Stimulated activated naive CD8-positive, alpha-beta T cell treated with anti-CD3 and anti-CD28 coated beads, Interleukin-15, amount 100 ng/mL, for 72 hours (primary cell): Measurements from ENCODE around the gene OR6B2.
"Not testable (repeated sequence)": the region's sequence is repeated elsewhere in the genome, so short reads cannot be mapped to it uniquely, and the experiment has no call there.

ENCODE experiments used
- ATAC-seq: fragments of 150-1000 bp; cut with Tn5 transposase; 2 replicates; pipeline ENCODE4 v1.10.0; 2021; ENCODE audit warnings: mild to moderate bottlenecking, moderate library complexity
- DNase-seq, 2 donors: peaks; one replicate each; pipeline ENCODE4 v3.0.0; 2021 to 2022
- H3K27ac Mint-ChIP-seq, 2 donors: one replicate each; pipeline ENCODE4 v1.8.0; 2022; ENCODE audit warnings: mild to moderate bottlenecking in 2 of 2, mixed read lengths in 2 of 2, moderate library complexity in 2 of 2
- H3K27me3 Mint-ChIP-seq: one replicate; pipeline ENCODE4 v1.8.0; 2022; ENCODE audit warnings: mixed read lengths
- H3K4me1 Mint-ChIP-seq: one replicate; pipeline ENCODE4 v1.8.0; 2022; ENCODE audit warnings: mild to moderate bottlenecking, mixed read lengths
- H3K4me3 Mint-ChIP-seq, 2 donors: one replicate each; pipeline ENCODE4 v1.8.0; 2022; ENCODE audit warnings: mild to moderate bottlenecking in 2 of 2, mixed read lengths in 2 of 2, moderate library complexity in 1 of 2
- H3K9me3 Mint-ChIP-seq, 2 donors: one replicate each; pipeline ENCODE4 v1.8.0; 2022; ENCODE audit warnings: mixed read lengths in 2 of 2

OR6B2 gene

GRCh38 chr2:240050278-240050677 lies 20.0 kb upstream of the OR6B2 start:
- H3K27me3 Mint-ChIP-seq: peaks cover 58% of the 10 kb centered on the region
- DNase-seq: no peak
- no peak for ATAC-seq
- no peaks in the 10 kb centered on the region for H3K4me1 Mint-ChIP-seq
- H3K4me3 Mint-ChIP-seq: no peak overlapping the region
- H3K27ac Mint-ChIP-seq: no peak overlapping the region
- H3K9me3 Mint-ChIP-seq: no peaks in the 10 kb centered on the region

GRCh38 chr2:240048237-240048636 lies 18.0 kb upstream of the OR6B2 start:
- no peaks in the 10 kb centered on the region for H3K9me3 Mint-ChIP-seq
- H3K4me1 Mint-ChIP-seq: no peaks in the 10 kb centered on the region
- no peak overlapping the region for H3K4me3 Mint-ChIP-seq
- peaks cover 53% of the 10 kb centered on the region for H3K27me3 Mint-ChIP-seq
- no peak for ATAC-seq
- DNase-seq: no peak
- H3K27ac Mint-ChIP-seq: peak overlapping the region in 1 of 2 donors; percentile 13

- no peak for ATAC-seq
- Mint-ChIP-seq H3K9me3 (no peaks in the 10 kb centered on the region), H3K27me3 (peaks cover 58% of the 10 kb centered on the region), H3K27ac (no peak overlapping the region), H3K4me3 (no peak overlapping the region), H3K4me1 (no peaks in the 10 kb centered on the region)
- no peak for DNase-seq
These were observed 14.9 kb upstream of the OR6B2 start for GRCh38 chr2:240045098-240045497.

GRCh38 chr2:240044096-240044495 lies 13.9 kb upstream of the OR6B2 start:
- ATAC-seq, H3K27ac Mint-ChIP-seq, H3K4me1 Mint-ChIP-seq, DNase-seq, H3K4me3 Mint-ChIP-seq, H3K9me3 Mint-ChIP-seq: not testable (repeated sequence)
- peaks cover 56% of the 10 kb centered on the region for H3K27me3 Mint-ChIP-seq

- Mint-ChIP-seq H3K4me3 (no peak overlapping the region), H3K9me3 (no peaks in the 10 kb centered on the region), H3K27ac (no peak overlapping the region), H3K4me1 (no peaks in the 10 kb centered on the region), H3K27me3 (peaks cover 50% of the 10 kb centered on the region)
- DNase-seq (no peak), ATAC-seq (no peak)
These were observed 13.2 kb upstream of the OR6B2 start for GRCh38 chr2:240043279-240043989.

- Mint-ChIP-seq H3K27ac (no peak overlapping the region), H3K27me3 (peaks cover 43% of the 10 kb centered on the region), H3K4me1 (no peaks in the 10 kb centered on the region), H3K9me3 (no peaks in the 10 kb centered on the region), H3K4me3 (no peak overlapping the region)
- ATAC-seq (no peak), DNase-seq (no peak)
These were observed 12.5 kb upstream of the OR6B2 start for GRCh38 chr2:240042740-240043139.

GRCh38 chr2:240041363-240041762 lies 11.1 kb upstream of the OR6B2 start:
- Mint-ChIP-seq H3K4me3 (no peak overlapping the region), H3K4me1 (no peaks in the 10 kb centered on the region), H3K27ac (no peak overlapping the region), H3K9me3 (no peaks in the 10 kb centered on the region), H3K27me3 (peaks cover 47% of the 10 kb centered on the region)
- DNase-seq: no peak
- no peak for ATAC-seq

- Mint-ChIP-seq H3K4me1 (no peaks in the 10 kb centered on the region), H3K27ac (no peak overlapping the region), H3K27me3 (peaks cover 43% of the 10 kb centered on the region), H3K4me3 (no peak overlapping the region), H3K9me3 (no peaks in the 10 kb centered on the region)
- DNase-seq (no peak), ATAC-seq (no peak)
These were observed 7.1 kb upstream of the OR6B2 start for GRCh38 chr2:240037358-240037757.

GRCh38 chr2:240033330-240033678 lies 3.1 kb upstream of the OR6B2 start:
- H3K4me1 Mint-ChIP-seq: no peaks in the 10 kb centered on the region
- no peak for DNase-seq
- peaks cover 61% of the 10 kb centered on the region for H3K27me3 Mint-ChIP-seq

GRCh38 chr2:240032406-240033329 lies 2.4 kb upstream of the OR6B2 start:
- Mint-ChIP-seq H3K4me1 (no peaks in the 10 kb centered on the region), H3K4me3 (no peak overlapping the region), H3K9me3 (no peaks in the 10 kb centered on the region), H3K27ac (no peak overlapping the region), H3K27me3 (peaks cover 63% of the 10 kb centered on the region)
- DNase-seq (no peak), ATAC-seq (no peak)

More at GRCh38 chr2:240033330-240033678, 3.1 kb upstream of the OR6B2 start:
- H3K4me3 Mint-ChIP-seq: no peak overlapping the region
- H3K27ac Mint-ChIP-seq: no peak overlapping the region
- no peaks in the 10 kb centered on the region for H3K9me3 Mint-ChIP-seq
- ATAC-seq: no peak

- ATAC-seq: peak; percentile 52
- peaks cover 19% of the 10 kb centered on the region for H3K4me1 Mint-ChIP-seq
- DNase-seq: peak in 1 of 2 donors; percentile 34
- no peaks in the 10 kb centered on the region for H3K9me3 Mint-ChIP-seq
- peak overlapping the region; percentile 96 to 97 for H3K27ac Mint-ChIP-seq
- peaks cover 7% of the 10 kb centered on the region for H3K27me3 Mint-ChIP-seq
- H3K4me3 Mint-ChIP-seq: peak overlapping the region; percentile 85 to 92
These were observed 5.5 kb downstream of the OR6B2 start for GRCh38 chr2:240024766-240025165.

- Mint-ChIP-seq H3K4me3 (peak overlapping the region; percentile 85 to 92), H3K4me1 (peaks cover 19% of the 10 kb centered on the region), H3K27me3 (peaks cover 7% of the 10 kb centered on the region), H3K27ac (peak overlapping the region in 1 of 2 donors; percentile 97), H3K9me3 (no peaks in the 10 kb centered on the region)
- DNase-seq (no peak), ATAC-seq (no peak)
These were observed 6.4 kb downstream of the OR6B2 start for GRCh38 chr2:240023792-240024191.

GRCh38 chr2:240021488-240022104 lies 8.6 kb downstream of the OR6B2 start:
- peaks cover 19% of the 10 kb centered on the region for H3K4me1 Mint-ChIP-seq
- DNase-seq (peak; percentile 44 to 68), ATAC-seq (peak; percentile 35)
- H3K4me3 Mint-ChIP-seq: no peak overlapping the region
- H3K27me3 Mint-ChIP-seq: no peaks in the 10 kb centered on the region
- no peaks in the 10 kb centered on the region for H3K9me3 Mint-ChIP-seq
- no peak overlapping the region for H3K27ac Mint-ChIP-seq

GRCh38 chr2:240018071-240018750 lies 12.0 kb downstream of the OR6B2 start:
- ATAC-seq: no peak
- no peak overlapping the region for H3K4me3 Mint-ChIP-seq
- no peaks in the 10 kb centered on the region for H3K9me3 Mint-ChIP-seq
- no peaks in the 10 kb centered on the region for H3K27me3 Mint-ChIP-seq
- H3K27ac Mint-ChIP-seq: peak overlapping the region; percentile 6 to 49
- H3K4me1 Mint-ChIP-seq: peaks cover 6% of the 10 kb centered on the region
- DNase-seq: no peak

- Mint-ChIP-seq H3K4me1 (no peaks in the 10 kb centered on the region), H3K27me3 (no peaks in the 10 kb centered on the region), H3K9me3 (no peaks in the 10 kb centered on the region), H3K27ac (no peak overlapping the region), H3K4me3 (no peak overlapping the region)
- ATAC-seq: no peak
- DNase-seq: no peak
These were observed 15.9 kb downstream of the OR6B2 start for GRCh38 chr2:240014327-240014726.
